ENCODE measurements around the gene CDK19. TPM values are rescaled to one million over a fixed set of nuclear protein-coding genes. Genes with fewer than 3 reads are reported as not detected.

CDK19 gene
- total and polyA plus RNA-seq, 10 of the 15 experiments (the other 5 are each of a cell fraction or from before 2014, with no cell fraction given), result 4.6 to 21.4 (median 12.4) TPM

DNA sequence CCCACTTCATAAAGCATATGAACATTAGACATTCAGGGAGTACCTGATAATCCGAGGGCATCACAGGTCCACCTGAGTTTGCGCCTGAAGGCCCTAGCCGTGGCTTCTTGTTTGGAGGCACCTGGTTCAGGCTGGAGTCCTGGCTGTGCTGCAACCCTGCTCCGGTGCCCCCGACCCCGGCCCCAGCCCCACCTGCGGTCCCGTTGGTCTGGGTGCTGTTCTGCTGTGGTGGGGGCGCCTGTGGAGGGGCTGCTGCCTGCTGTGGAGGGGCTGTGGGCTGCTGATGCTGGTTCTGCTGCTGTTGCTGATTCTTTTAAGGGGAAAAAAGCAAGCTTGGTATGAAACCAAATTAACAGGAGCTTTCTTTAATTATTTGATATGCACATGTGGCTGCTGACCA, 194.2 kb downstream of the CDK19 start:
- ChIA-PET RAD21 (ENCODE audit: unreplicated experiment) (interaction anchor here (0.6 to 1.3 kb wide), 2 partner anchors 61 to 1720 kb away, joined by 3 read pairs; no protein-coding TSS in a partner anchor), CTCF (interaction anchor here (1.5 kb wide), 1 partner anchor 390 kb away, joined by 3 read pairs; no protein-coding TSS in a partner anchor), SMC1A (ENCODE audit: uncharacterized antibody, unreplicated experiment) (interaction anchor here (0.7 to 2.4 kb wide), 3 partner anchors 9 to 92 kb away, joined by 3 to 6 read pairs (median 3); no protein-coding TSS in a partner anchor), POLR2A (no interaction called here)
- in situ Hi-C loops (cut with MboI) (no loop called here), intact Hi-C loops (cut with micrococcal nuclease; ENCODE audit: unreplicated experiment) (no loop called here)
- Histone ChIP-seq H4K20me1 (ENCODE audit: control insufficient read depth, insufficient read depth) (no peaks in the 10 kb centered on the region), H2AFZ (ENCODE audit: control insufficient read depth, low read depth, low read length) (no peak overlapping the region), H3K4me2 (ENCODE audit: control insufficient read depth, insufficient read depth) (no peak overlapping the region), H3K4me1 (ENCODE audit: control insufficient read depth, insufficient read depth, low read length) (peaks cover 11% of the 10 kb centered on the region), H3K4me3 (no peak overlapping the region), H3K27ac (ENCODE audit: control insufficient read depth, insufficient read depth) (no peak overlapping the region), H3K27me3 (replicated peaks in 1 of 2; ENCODE audit: control insufficient read depth in 2 of 2, insufficient read depth in 2 of 2, low read length in 1 of 2) (no peaks in the 10 kb centered on the region), H3K36me3 (ENCODE audit: control insufficient read depth in 2 of 2, insufficient read depth in 2 of 2, low read length in 1 of 2) (peaks cover 0 to 7% of the 10 kb centered on the region in 2 experiments; a peak in 3 of 4 replicates), H3K79me2 (ENCODE audit: control insufficient read depth, insufficient read depth, low read length) (no peaks in the 10 kb centered on the region), H3K9me3 (replicated peaks; ENCODE audit: control insufficient read depth, insufficient read depth, low read length) (no peaks in the 10 kb centered on the region), H3K9ac (ENCODE audit: control insufficient read depth, insufficient read depth, low read length) (no peak overlapping the region)
- DNase-seq (ENCODE audit: low read depth, low spot score), result no peak
- TF ChIP-seq MYB (IDR thresholded peaks at IDR 0.05; ENCODE audit: borderline replicate concordance, low read depth, low read length) (no peak), IKZF2 (IDR thresholded peaks at IDR 0.05) (no peak), POLR2AphosphoS5 (IDR thresholded peaks at IDR 0.05; ENCODE audit: low read length) (no peak)
- WGBS (ENCODE audit: insufficient coverage, insufficient replicate concordance, low lambda C conversion rate, missing lambda C conversion rate), result 99% methylated on average over 9 of the region's 9 CpGs
- FAIRE-seq, result no peak
- no peak for ATAC-seq
- no TSS peak for BruUV-seq (replicated peaks)

DNA sequence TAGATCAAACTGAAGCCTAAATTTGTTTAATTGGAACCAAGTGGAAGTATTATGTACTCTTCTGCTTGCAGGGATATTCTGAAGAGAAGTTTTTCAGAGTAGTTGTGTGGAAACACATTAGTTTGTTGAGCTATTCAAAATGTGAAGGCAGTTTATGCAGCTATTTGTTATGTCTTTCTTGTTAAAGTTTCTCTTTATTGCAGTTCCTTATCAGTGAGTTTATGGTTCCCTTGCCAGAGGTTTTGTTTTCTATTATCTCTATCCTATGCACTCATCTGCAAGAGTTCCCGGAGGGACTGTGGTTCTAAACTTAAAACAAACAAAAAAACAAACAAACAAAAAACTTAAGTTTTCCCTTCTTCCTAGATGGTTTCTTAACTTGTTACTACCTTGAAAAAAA, 195.2 kb downstream of the CDK19 start:
- 100% methylated on average over 1 of the region's 1 CpG for WGBS (ENCODE audit: insufficient coverage, insufficient replicate concordance, low lambda C conversion rate, missing lambda C conversion rate)
- Histone ChIP-seq H3K27me3 (replicated peaks in 1 of 2; ENCODE audit: control insufficient read depth in 2 of 2, insufficient read depth in 2 of 2, low read length in 1 of 2) (no peaks in the 10 kb centered on the region), H3K9ac (ENCODE audit: control insufficient read depth, insufficient read depth, low read length) (no peak overlapping the region), H3K36me3 (ENCODE audit: control insufficient read depth in 2 of 2, insufficient read depth in 2 of 2, low read length in 1 of 2) (peaks cover 0 to 7% of the 10 kb centered on the region in 2 experiments; a peak in 3 of 4 replicates), H3K27ac (ENCODE audit: control insufficient read depth, insufficient read depth) (no peak overlapping the region), H3K9me3 (replicated peaks; ENCODE audit: control insufficient read depth, insufficient read depth, low read length) (no peaks in the 10 kb centered on the region), H3K79me2 (ENCODE audit: control insufficient read depth, insufficient read depth, low read length) (no peaks in the 10 kb centered on the region), H3K4me2 (ENCODE audit: control insufficient read depth, insufficient read depth) (no peak overlapping the region), H4K20me1 (ENCODE audit: control insufficient read depth, insufficient read depth) (no peaks in the 10 kb centered on the region), H2AFZ (ENCODE audit: control insufficient read depth, low read depth, low read length) (no peak overlapping the region), H3K4me3 (no peak overlapping the region), H3K4me1 (ENCODE audit: control insufficient read depth, insufficient read depth, low read length) (peaks cover 11% of the 10 kb centered on the region)
- FAIRE-seq (no peak), DNase-seq (ENCODE audit: low read depth, low spot score) (no peak), ATAC-seq (no peak)
- ChIA-PET CTCF (interaction anchor here (0.7 to 2.3 kb wide), 10 partner anchors 30 to 391 kb away, joined by 3 to 22 read pairs (median 4); partner anchors contain the start of gene AMD1), POLR2A (no interaction called here), RAD21 (ENCODE audit: unreplicated experiment) (interaction anchor here (1.1 to 2.0 kb wide), 2 partner anchors 40 to 62 kb away, joined by 3 to 10 read pairs; no protein-coding TSS in a partner anchor), SMC1A (ENCODE audit: uncharacterized antibody, unreplicated experiment) (interaction anchor here (0.6 to 2.4 kb wide), 8 partner anchors 7 to 1291 kb away, joined by 3 to 6 read pairs (median 4); no protein-coding TSS in a partner anchor)
- in situ Hi-C loops (cut with MboI) (no loop called here), intact Hi-C loops (cut with micrococcal nuclease; ENCODE audit: unreplicated experiment) (no loop called here)
- no TSS peak for BruUV-seq (replicated peaks)
- TF ChIP-seq IKZF2 (IDR thresholded peaks at IDR 0.05) (no peak), ZNF274 (IDR thresholded peaks at IDR 0.05; ENCODE audit: insufficient read depth, insufficient read length) (no peak), BRCA1 (IDR thresholded peaks at IDR 0.05; ENCODE audit: low read depth, low read length) (no peak), MYB (IDR thresholded peaks at IDR 0.05; ENCODE audit: borderline replicate concordance, low read depth, low read length) (no peak), ZNF622 (IDR thresholded peaks at IDR 0.05) (no peak), NRF1 (conservative IDR thresholded peaks at IDR 0.05; ENCODE audit: low read depth, low read length) (no peak), STAT1 (conservative IDR thresholded peaks at IDR 0.05) (no peak), NR2C1 (IDR thresholded peaks at IDR 0.05) (no peak), BACH1 (IDR thresholded peaks at IDR 0.05; ENCODE audit: borderline replicate concordance) (no peak)
- TF ChIP-seq, protein P1, sequence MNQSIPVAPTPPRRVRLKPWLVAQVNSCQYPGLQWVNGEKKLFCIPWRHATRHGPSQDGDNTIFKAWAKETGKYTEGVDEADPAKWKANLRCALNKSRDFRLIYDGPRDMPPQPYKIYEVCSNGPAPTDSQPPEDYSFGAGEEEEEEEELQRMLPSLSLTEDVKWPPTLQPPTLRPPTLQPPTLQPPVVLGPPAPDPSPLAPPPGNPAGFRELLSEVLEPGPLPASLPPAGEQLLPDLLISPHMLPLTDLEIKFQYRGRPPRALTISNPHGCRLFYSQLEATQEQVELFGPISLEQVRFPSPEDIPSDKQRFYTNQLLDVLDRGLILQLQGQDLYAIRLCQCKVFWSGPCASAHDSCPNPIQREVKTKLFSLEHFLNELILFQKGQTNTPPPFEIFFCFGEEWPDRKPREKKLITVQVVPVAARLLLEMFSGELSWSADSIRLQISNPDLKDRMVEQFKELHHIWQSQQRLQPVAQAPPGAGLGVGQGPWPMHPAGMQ (IDR thresholded peaks at IDR 0.05; ENCODE audit: borderline replicate concordance), result no peak
- TF ChIP-seq, protein P2, sequence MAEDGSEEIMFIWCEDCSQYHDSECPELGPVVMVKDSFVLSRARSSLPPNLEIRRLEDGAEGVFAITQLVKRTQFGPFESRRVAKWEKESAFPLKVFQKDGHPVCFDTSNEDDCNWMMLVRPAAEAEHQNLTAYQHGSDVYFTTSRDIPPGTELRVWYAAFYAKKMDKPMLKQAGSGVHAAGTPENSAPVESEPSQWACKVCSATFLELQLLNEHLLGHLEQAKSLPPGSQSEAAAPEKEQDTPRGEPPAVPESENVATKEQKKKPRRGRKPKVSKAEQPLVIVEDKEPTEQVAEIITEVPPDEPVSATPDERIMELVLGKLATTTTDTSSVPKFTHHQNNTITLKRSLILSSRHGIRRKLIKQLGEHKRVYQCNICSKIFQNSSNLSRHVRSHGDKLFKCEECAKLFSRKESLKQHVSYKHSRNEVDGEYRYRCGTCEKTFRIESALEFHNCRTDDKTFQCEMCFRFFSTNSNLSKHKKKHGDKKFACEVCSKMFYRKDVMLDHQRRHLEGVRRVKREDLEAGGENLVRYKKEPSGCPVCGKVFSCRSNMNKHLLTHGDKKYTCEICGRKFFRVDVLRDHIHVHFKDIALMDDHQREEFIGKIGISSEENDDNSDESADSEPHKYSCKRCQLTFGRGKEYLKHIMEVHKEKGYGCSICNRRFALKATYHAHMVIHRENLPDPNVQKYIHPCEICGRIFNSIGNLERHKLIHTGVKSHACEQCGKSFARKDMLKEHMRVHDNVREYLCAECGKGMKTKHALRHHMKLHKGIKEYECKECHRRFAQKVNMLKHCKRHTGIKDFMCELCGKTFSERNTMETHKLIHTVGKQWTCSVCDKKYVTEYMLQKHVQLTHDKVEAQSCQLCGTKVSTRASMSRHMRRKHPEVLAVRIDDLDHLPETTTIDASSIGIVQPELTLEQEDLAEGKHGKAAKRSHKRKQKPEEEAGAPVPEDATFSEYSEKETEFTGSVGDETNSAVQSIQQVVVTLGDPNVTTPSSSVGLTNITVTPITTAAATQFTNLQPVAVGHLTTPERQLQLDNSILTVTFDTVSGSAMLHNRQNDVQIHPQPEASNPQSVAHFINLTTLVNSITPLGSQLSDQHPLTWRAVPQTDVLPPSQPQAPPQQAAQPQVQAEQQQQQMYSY (CRISPR knock-in tag; IDR thresholded peaks at IDR 0.05), result no peak
- TF ChIP-seq, protein P3, sequence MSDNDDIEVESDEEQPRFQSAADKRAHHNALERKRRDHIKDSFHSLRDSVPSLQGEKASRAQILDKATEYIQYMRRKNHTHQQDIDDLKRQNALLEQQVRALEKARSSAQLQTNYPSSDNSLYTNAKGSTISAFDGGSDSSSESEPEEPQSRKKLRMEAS (IDR thresholded peaks at IDR 0.05; ENCODE audit: low read depth, low read length), result no peak

Data from GM12878 (cell line).